ENCODE measurements around the gene SIX5.

Gene SIX5

GRCh38 chr19:45773384-45773783 lies 4.3 kb upstream of the SIX5 start:
- DNase-seq (ENCODE audit: low spot score): no peak

GRCh38 chr19:45772912-45773311 lies 3.9 kb upstream of the SIX5 start:
- DNase-seq (ENCODE audit: low spot score): no peak

- no peak for DNase-seq (ENCODE audit: low spot score)
These were observed 3.2 kb upstream of the SIX5 start for GRCh38 chr19:45772130-45772840.

- no peak for DNase-seq (ENCODE audit: low spot score)
These were observed 2.4 kb upstream of the SIX5 start for GRCh38 chr19:45771311-45771933.

GRCh38 chr19:45770192-45771101 lies 1.4 kb upstream of the SIX5 start:
- DNase-seq (ENCODE audit: low spot score): peak; percentile 95

GRCh38 chr19:45769821-45770191 lies 754 bp upstream of the SIX5 start:
- DNase-seq (ENCODE audit: low spot score): no peak

GRCh38 chr19:45768655-45768983 lies 433 bp downstream of the SIX5 start:
- DNase-seq (ENCODE audit: low spot score): no peak

GRCh38 chr19:45767881-45768654 lies 984 bp downstream of the SIX5 start:
- DNase-seq (ENCODE audit: low spot score): peak; percentile 47

- peak; percentile 87 for DNase-seq (ENCODE audit: low spot score)
These were observed 1.6 kb downstream of the SIX5 start for GRCh38 chr19:45767410-45767880.

- DNase-seq (ENCODE audit: low spot score): peak; percentile 62
These were observed 2.1 kb downstream of the SIX5 start for GRCh38 chr19:45766869-45767346.

- DNase-seq (ENCODE audit: low spot score): no peak
These were observed 2.7 kb downstream of the SIX5 start for GRCh38 chr19:45766296-45766868.

GRCh38 chr19:45765702-45766295 lies 3.3 kb downstream of the SIX5 start:
- no peak for DNase-seq (ENCODE audit: low spot score)

- no peak for DNase-seq (ENCODE audit: low spot score)
These were observed 3.9 kb downstream of the SIX5 start for GRCh38 chr19:45764945-45765701.

- no peak for DNase-seq (ENCODE audit: low spot score)
These were observed 4.6 kb downstream of the SIX5 start for GRCh38 chr19:45764475-45764874.

GRCh38 chr19:45763691-45764294 lies 5.3 kb downstream of the SIX5 start:
- DNase-seq (ENCODE audit: low spot score): no peak

GRCh38 chr19:45762870-45763631 lies 6.0 kb downstream of the SIX5 start:
- no peak for DNase-seq (ENCODE audit: low spot score)

- DNase-seq (ENCODE audit: low spot score): no peak
These were observed 7.3 kb downstream of the SIX5 start for GRCh38 chr19:45761714-45762113.

GRCh38 chr19:45758921-45759320 lies 10.1 kb downstream of the SIX5 start:
- DNase-seq (ENCODE audit: low spot score): no peak

GRCh38 chr19:45757695-45758094 lies 11.4 kb downstream of the SIX5 start:
- no peak for DNase-seq (ENCODE audit: low spot score)
